ENCODE measurements around the gene CD79A.

- TF ChIP-seq CTCF (IDR thresholded peaks at IDR 0.05) (no peak), POLR2A (IDR thresholded peaks at IDR 0.05) (no peak), POLR2AphosphoS5 (IDR thresholded peaks at IDR 0.05) (no peak), EP300 (IDR thresholded peaks at IDR 0.05; ENCODE audit: low read depth) (no peak)
Measured at GRCh38 chr19:41845001-41845050, 32.3 kb upstream of the CD79A start, which contains the start of gene DMRTC2.
